DOHH2 (cell line): ENCODE measurements around the gene KCNJ13.

Experiments used
- EZH2phosphoT487 ChIP-seq: fragments of 200-600 bp; sonication (generic); IDR thresholded peaks from 2 replicates; pipeline ENCODE4 v1.6.1; 2017; ENCODE audit warnings: borderline replicate concordance, mild to moderate bottlenecking, antibody characterized with exemption, low read length, moderate library complexity, mixed read lengths
- TF ChIP-seq, protein P1 (sequence below): fragments of 200-600 bp; sonication (generic); IDR thresholded peaks from one replicate; pipeline ENCODE4 v1.5.1; 2014; ENCODE audit warnings: antibody characterized with exemption, mild to moderate bottlenecking, low read depth, low read length; ENCODE audit not compliant: poor library complexity, severe bottlenecking

DNA sequence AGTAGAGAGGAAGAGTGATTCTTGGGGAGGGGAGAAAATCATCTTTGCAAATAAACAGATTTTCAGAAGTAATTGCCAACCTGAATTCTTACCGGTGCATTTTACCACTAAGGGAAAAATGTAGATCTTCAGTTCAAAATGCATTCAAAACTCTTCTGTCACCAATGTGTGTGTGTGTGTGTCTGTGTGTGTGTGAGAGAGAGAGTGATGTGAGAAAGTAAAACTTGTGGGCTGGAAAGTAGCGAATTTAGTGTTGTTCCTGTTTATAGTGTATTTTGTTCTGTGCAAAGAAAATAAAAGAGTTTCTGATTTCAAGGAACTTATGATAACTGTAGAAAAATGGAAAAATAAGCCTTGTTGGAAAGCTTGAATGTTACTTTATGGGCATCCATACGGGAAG is 27.0 kb downstream of the KCNJ13 start:
- TF ChIP-seq, protein P1, sequence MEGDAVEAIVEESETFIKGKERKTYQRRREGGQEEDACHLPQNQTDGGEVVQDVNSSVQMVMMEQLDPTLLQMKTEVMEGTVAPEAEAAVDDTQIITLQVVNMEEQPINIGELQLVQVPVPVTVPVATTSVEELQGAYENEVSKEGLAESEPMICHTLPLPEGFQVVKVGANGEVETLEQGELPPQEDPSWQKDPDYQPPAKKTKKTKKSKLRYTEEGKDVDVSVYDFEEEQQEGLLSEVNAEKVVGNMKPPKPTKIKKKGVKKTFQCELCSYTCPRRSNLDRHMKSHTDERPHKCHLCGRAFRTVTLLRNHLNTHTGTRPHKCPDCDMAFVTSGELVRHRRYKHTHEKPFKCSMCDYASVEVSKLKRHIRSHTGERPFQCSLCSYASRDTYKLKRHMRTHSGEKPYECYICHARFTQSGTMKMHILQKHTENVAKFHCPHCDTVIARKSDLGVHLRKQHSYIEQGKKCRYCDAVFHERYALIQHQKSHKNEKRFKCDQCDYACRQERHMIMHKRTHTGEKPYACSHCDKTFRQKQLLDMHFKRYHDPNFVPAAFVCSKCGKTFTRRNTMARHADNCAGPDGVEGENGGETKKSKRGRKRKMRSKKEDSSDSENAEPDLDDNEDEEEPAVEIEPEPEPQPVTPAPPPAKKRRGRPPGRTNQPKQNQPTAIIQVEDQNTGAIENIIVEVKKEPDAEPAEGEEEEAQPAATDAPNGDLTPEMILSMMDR, result no peak
- no peak for TF ChIP-seq EZH2phosphoT487
